Transverse colon (tissue), 4 donors: ENCODE results near the gene ALDH3A1.

Experiments used
- POLR2A ChIP-seq: fragments of 450-650 bp; IDR thresholded peaks from one replicate; pipeline ENCODE4 v1.6.1; 2016; ENCODE audit warnings: antibody characterized with exemption, mild to moderate bottlenecking, moderate library complexity
- POLR2AphosphoS5 ChIP-seq, 3 donors: sonication (generic); formaldehyde crosslinking; IDR thresholded peaks; one replicate each; pipeline ENCODE4 v1.6.1; 2016; ENCODE audit warnings: antibody characterized with exemption in 3 of 3
- TF ChIP-seq, protein P1 (sequence below), 5 experiments: fragments of 200-600 bp in 3 of 5; fragments of 450-650 bp in 2 of 5; sonication (generic) in 3 of 5; IDR thresholded peaks; 1 replicate in 2 of 5; 2 replicates in 3 of 5; pipeline ENCODE4 v1.5.1; 2016 to 2017; ENCODE audit warnings: antibody characterized with exemption in 5 of 5, inconsistent platforms in 3 of 5, mild to moderate bottlenecking in 2 of 5, moderate library complexity in 1 of 5

DNA sequence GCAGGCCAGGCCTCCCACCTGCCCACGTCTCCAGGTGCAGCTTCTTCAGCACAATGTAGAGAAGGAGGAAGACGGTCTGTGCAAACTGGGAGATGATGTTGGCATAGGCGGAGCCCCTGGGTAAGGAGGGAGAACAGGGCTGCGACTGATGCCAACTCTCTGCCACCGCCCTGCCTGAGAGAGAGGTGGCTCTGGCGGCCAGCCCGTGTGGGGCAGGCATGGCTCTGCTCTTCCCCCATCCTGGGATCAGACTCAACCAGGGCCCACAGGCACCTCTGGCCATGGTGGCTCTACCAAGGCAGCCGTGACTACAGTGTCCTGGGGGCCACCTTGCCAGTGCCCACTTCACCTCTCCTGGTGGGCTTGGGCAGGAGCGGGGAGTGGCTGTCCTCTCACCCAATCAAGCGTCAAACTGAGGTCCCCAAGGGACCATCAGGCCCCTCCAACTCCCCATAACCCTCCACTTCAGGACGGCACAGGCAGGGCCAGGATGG lies 40.3 kb downstream of the ALDH3A1 start:
- TF ChIP-seq, protein P1, sequence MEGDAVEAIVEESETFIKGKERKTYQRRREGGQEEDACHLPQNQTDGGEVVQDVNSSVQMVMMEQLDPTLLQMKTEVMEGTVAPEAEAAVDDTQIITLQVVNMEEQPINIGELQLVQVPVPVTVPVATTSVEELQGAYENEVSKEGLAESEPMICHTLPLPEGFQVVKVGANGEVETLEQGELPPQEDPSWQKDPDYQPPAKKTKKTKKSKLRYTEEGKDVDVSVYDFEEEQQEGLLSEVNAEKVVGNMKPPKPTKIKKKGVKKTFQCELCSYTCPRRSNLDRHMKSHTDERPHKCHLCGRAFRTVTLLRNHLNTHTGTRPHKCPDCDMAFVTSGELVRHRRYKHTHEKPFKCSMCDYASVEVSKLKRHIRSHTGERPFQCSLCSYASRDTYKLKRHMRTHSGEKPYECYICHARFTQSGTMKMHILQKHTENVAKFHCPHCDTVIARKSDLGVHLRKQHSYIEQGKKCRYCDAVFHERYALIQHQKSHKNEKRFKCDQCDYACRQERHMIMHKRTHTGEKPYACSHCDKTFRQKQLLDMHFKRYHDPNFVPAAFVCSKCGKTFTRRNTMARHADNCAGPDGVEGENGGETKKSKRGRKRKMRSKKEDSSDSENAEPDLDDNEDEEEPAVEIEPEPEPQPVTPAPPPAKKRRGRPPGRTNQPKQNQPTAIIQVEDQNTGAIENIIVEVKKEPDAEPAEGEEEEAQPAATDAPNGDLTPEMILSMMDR (IDR thresholded peaks at IDR 0.05), result no peak
- TF ChIP-seq POLR2A (no peak), POLR2AphosphoS5 (IDR thresholded peaks at IDR 0.05) (no peak)
